ENCODE measurements around the gene DNAJB2.
"Not testable (repeated sequence)": the region's sequence is repeated elsewhere in the genome, so short reads cannot be mapped to it uniquely, and the experiment has no call there.

The DNAJB2 gene

GRCh38 chr2:219306047-219306446, 26.9 kb downstream of the DNAJB2 start:
- DNase-seq: no peak

GRCh38 chr2:219308142-219309101, 29.3 kb downstream of the DNAJB2 start:
- DNase-seq: no peak

- no peak for DNase-seq
Observed at GRCh38 chr2:219309278-219309677, 30.1 kb downstream of the DNAJB2 start, which contains the start of gene PTPRN. Gene PTPRN, minus strand, starts transcription at chr2:219309401. Its CDS starts 69 bp downstream, at chr2:219309332.

GRCh38 chr2:219312683-219313263, 33.6 kb downstream of the DNAJB2 start:
- not testable (repeated sequence) for DNase-seq

GRCh38 chr2:219314804-219315468, 35.8 kb downstream of the DNAJB2 start:
- DNase-seq: no peak

GRCh38 chr2:219323434-219323833, 44.3 kb downstream of the DNAJB2 start:
- no peak for DNase-seq

GRCh38 chr2:219325136-219325535, 46.0 kb downstream of the DNAJB2 start:
- no peak for DNase-seq

GRCh38 chr2:219325657-219326315, 46.6 kb downstream of the DNAJB2 start:
- no peak for DNase-seq

GRCh38 chr2:219327719-219328118, 48.6 kb downstream of the DNAJB2 start:
- no peak for DNase-seq

GRCh38 chr2:219331560-219332213, 52.5 kb downstream of the DNAJB2 start:
- DNase-seq: no peak

GRCh38 chr2:219332542-219332941, 53.4 kb downstream of the DNAJB2 start, which contains the start of gene RESP18:
Gene RESP18, minus strand, starts transcription at chr2:219332744.
- no peak for DNase-seq

- no peak for DNase-seq
Observed at GRCh38 chr2:219334076-219334475, 54.9 kb downstream of the DNAJB2 start.

GRCh38 chr2:219335373-219335786, 56.2 kb downstream of the DNAJB2 start:
- DNase-seq: no peak
